HCT116 (cell line): Measurements from ENCODE around the gene DNAH9. TPM values are rescaled to one million over a fixed set of nuclear protein-coding genes. Genes with fewer than 3 reads are reported as not detected.

Source experiments
- ATAC-seq: fragments of 200-7000 bp; cut with Tn5 transposase; 2 replicates; pipeline ENCODE4 v1.9.1; 2020; ENCODE audit warnings: mild to moderate bottlenecking, moderate library complexity
- BruUV-seq: library from RNA; stranded (reverse); fragments of 400-500 nt; replicated peaks from 2 replicates; lab custom pipeline; 2021; lab: Mats Ljungman, UMichigan
- CTCF ChIA-PET: fragments of 300-600 bp; sonication (Branson Sonifier 250); formaldehyde crosslinking; loops from one replicate; lab custom pipeline; 2021; ENCODE audit warnings: antibody characterized with exemption; lab: Charles Lee
- POLR2A ChIA-PET: fragments of 300-600, 350-600 bp; sonication (Branson Sonifier 250); formaldehyde crosslinking; loops from one replicate; lab custom pipeline; 2021; ENCODE audit warnings: antibody characterized with exemption; lab: Charles Lee
- RAD21 ChIA-PET, 2 experiments: fragments of 300-600 bp; sonication (Branson Sonifier 250); formaldehyde crosslinking; loops; one replicate each; lab custom pipeline; 2023; ENCODE audit warnings: low total read pairs in 2 of 2; ENCODE audit not compliant: uncharacterized antibody in 2 of 2, unreplicated experiment in 2 of 2, low non-redundant PET in 1 of 2; lab: Charles Lee
- DNase-seq: peaks from one replicate; pipeline ENCODE4 v3.0.0-alpha.2; 2010; ENCODE audit warnings: low read depth, low spot score
- H2AFZ ChIP-seq: fragments of 200-600 bp; shearing (Covaris generic), sonication (generic); 2 replicates; pipeline ENCODE4 v1.6.1; 2017; ENCODE audit warnings: low read depth, mixed run types, mixed read lengths, antibody characterized with exemption, low read length; ENCODE audit not compliant: poor library complexity, severe bottlenecking
- H3K27ac ChIP-seq: 2 replicates; pipeline ENCODE4 v1.5.1; 2012; ENCODE audit warnings: low read depth, low read length
- H3K27me3 ChIP-seq: fragments of 200-600 bp; sonication (generic); 2 replicates; pipeline ENCODE4 v1.6.1; 2016; ENCODE audit warnings: mixed run types, low read length, mixed read lengths; ENCODE audit not compliant: insufficient read depth
- H3K36me3 ChIP-seq, 2 experiments: fragments of 200-500 bp in 1 of 2; fragments of 200-600 bp in 1 of 2; sonication (Bioruptor generic) in 1 of 2; sonication (generic) in 1 of 2; 2 replicates each; pipeline versions ENCODE4 v1.5.1 to v1.6.1; 2014 to 2016; ENCODE audit warnings: low read length in 2 of 2, inconsistent platforms in 1 of 2, mixed read lengths in 1 of 2, mixed run types in 1 of 2; ENCODE audit not compliant: insufficient read depth in 2 of 2, control insufficient read depth in 1 of 2
- H3K4me1 ChIP-seq, 2 experiments: fragments of 200-600 bp in 1 of 2; sonication (generic) in 1 of 2; 2 replicates each; pipeline versions ENCODE4 v1.5.1 to v1.6.1; 2012 to 2017; ENCODE audit warnings: low read length in 2 of 2, inconsistent platforms in 1 of 2, mild to moderate bottlenecking in 1 of 2, mixed read lengths in 1 of 2, mixed run types in 1 of 2, moderate library complexity in 1 of 2; ENCODE audit not compliant: insufficient read depth in 2 of 2, control insufficient read depth in 1 of 2
- H3K4me2 ChIP-seq: fragments of 200-600 bp; sonication (generic); 2 replicates; pipeline ENCODE4 v1.6.1; 2017; ENCODE audit warnings: mixed run types, low read length, mixed read lengths
- H3K4me3 ChIP-seq, 2 experiments: fragments of 200-600 bp in 1 of 2; sonication (generic) in 1 of 2; replicated peaks in 1 of 2; 2 replicates each; pipeline ENCODE4 v1.5.1; 2011 to 2016; ENCODE audit warnings: low read length in 2 of 2, control low read depth in 1 of 2, low read depth in 1 of 2, mild to moderate bottlenecking in 1 of 2, mixed read lengths in 1 of 2, mixed run types in 1 of 2
- H3K79me2 ChIP-seq: fragments of 200-600 bp; sonication (generic); 2 replicates; pipeline ENCODE4 v1.6.1; 2017; ENCODE audit warnings: mild to moderate bottlenecking, mixed run types, low read length, moderate library complexity, mixed read lengths; ENCODE audit not compliant: insufficient read depth
- H3K9ac ChIP-seq: fragments of 200-600 bp; sonication (generic); 2 replicates; pipeline ENCODE4 v1.6.1; 2016; ENCODE audit warnings: low read length, mixed read lengths
- H3K9me2 ChIP-seq: fragments of 200-600 bp; sonication (generic), shearing (Covaris generic); 2 replicates; pipeline ENCODE4 v1.6.1; 2017; ENCODE audit warnings: mixed run types, mild to moderate bottlenecking, moderate library complexity; ENCODE audit not compliant: insufficient read depth
- H3K9me3 ChIP-seq, 2 experiments: fragments of 200-500 bp in 1 of 2; fragments of 200-600 bp in 1 of 2; sonication (Bioruptor generic) in 1 of 2; sonication (generic) in 1 of 2; 2 replicates each; pipeline ENCODE4 v1.6.1; 2014 to 2017; ENCODE audit warnings: low read length in 2 of 2, mixed read lengths in 2 of 2, inconsistent platforms in 1 of 2, low read depth in 1 of 2, mild to moderate bottlenecking in 1 of 2, mixed run types in 1 of 2, moderate library complexity in 1 of 2; ENCODE audit not compliant: control insufficient read depth in 1 of 2, insufficient read depth in 1 of 2
- H4K20me1 ChIP-seq: fragments of 200-600 bp; sonication (generic), shearing (Covaris generic); 2 replicates; pipeline ENCODE4 v1.6.1; 2017; ENCODE audit warnings: mixed run types, mild to moderate bottlenecking, moderate library complexity; ENCODE audit not compliant: insufficient read depth
- ATF3 ChIP-seq: IDR thresholded peaks from 2 replicates; pipeline ENCODE4 v1.6.1; 2012
- CBX3 ChIP-seq: IDR thresholded peaks from 2 replicates; pipeline ENCODE4 v1.6.1; 2012; ENCODE audit warnings: low read depth
- CEBPB ChIP-seq: IDR thresholded peaks from 2 replicates; pipeline ENCODE4 v1.6.1; 2012; ENCODE audit warnings: low read depth
- EGR1 ChIP-seq: IDR thresholded peaks from 2 replicates; pipeline ENCODE4 v1.6.1; 2012; ENCODE audit warnings: low read depth
- EZH2phosphoT487 ChIP-seq: fragments of 200-600 bp; IDR thresholded peaks from 2 replicates; pipeline ENCODE4 v1.6.1; 2018; ENCODE audit warnings: antibody characterized with exemption, borderline replicate concordance
- FOSL1 ChIP-seq: IDR thresholded peaks from 2 replicates; pipeline ENCODE4 v1.6.1; 2012; ENCODE audit warnings: low read depth
- MAX ChIP-seq: IDR thresholded peaks from 2 replicates; pipeline ENCODE4 v1.6.1; 2012
- POLR2A ChIP-seq: IDR thresholded peaks from 2 replicates; pipeline ENCODE4 v1.7.0; 2011; ENCODE audit warnings: borderline replicate concordance; ENCODE audit not compliant: insufficient read depth, insufficient read length; ENCODE audit errors: extremely low read depth
- POLR2AphosphoS5 ChIP-seq: IDR thresholded peaks from 2 replicates; pipeline ENCODE4 v1.6.1; 2011; ENCODE audit warnings: mild to moderate bottlenecking, low read depth, low read length, moderate library complexity
- REST ChIP-seq: IDR thresholded peaks from 2 replicates; pipeline ENCODE4 v1.6.1; 2012; ENCODE audit warnings: low read depth
- SP1 ChIP-seq: IDR thresholded peaks from 2 replicates; pipeline ENCODE4 v1.6.1; 2012; ENCODE audit warnings: low read depth
- SRF ChIP-seq: IDR thresholded peaks from 2 replicates; pipeline ENCODE4 v1.6.1; 2012; ENCODE audit warnings: low read depth
- ZBTB33 ChIP-seq: IDR thresholded peaks from 2 replicates; pipeline ENCODE4 v1.6.1; 2011; ENCODE audit warnings: mild to moderate bottlenecking, low read length, moderate library complexity; ENCODE audit not compliant: insufficient replicate concordance; ENCODE audit errors: extremely low read depth
- ZFX ChIP-seq: fragments of 450-650 bp; IDR thresholded peaks from 2 replicates; pipeline ENCODE4 v1.6.1; 2017
- intact Hi-C: fragments of 100-400 bp; cut with micrococcal nuclease; formaldehyde crosslinking; loops from 2 replicates; pipeline ENCODE4 v1.10.0; 2022
- total RNA-seq: library from RNA; stranded (reverse); gene quantifications from one replicate; pipeline ENCODE4 v1.2.1, GENCODE V29; 2021; ENCODE audit not compliant: unreplicated experiment

The DNAH9 gene
- total RNA-seq, 1 experiment from 2014 or later: not detected

- TF ChIP-seq REST (no peak), ATF3 (no peak), CBX3 (no peak), SP1 (no peak), EZH2phosphoT487 (no peak), SRF (no peak), MAX (no peak)
These were observed 225.6 kb downstream of the DNAH9 start (continued) for GRCh38 chr17:11823862-11824261.

- no peak overlapping the region for H3K4me2 ChIP-seq
- no peaks in the 10 kb centered on the region for H3K79me2 ChIP-seq
- BruUV-seq: no TSS peak
- H3K27me3 ChIP-seq: peaks cover 18% of the 10 kb centered on the region
- DNase-seq (no peak), ATAC-seq (no peak)
- no peaks in the 10 kb centered on the region for H4K20me1 ChIP-seq
- H3K9ac ChIP-seq: no peak overlapping the region
- H3K9me3 ChIP-seq: no peaks in the 10 kb centered on the region
- no peaks in the 10 kb centered on the region for H3K36me3 ChIP-seq
- no peak overlapping the region for H3K27ac ChIP-seq
- ChIA-PET POLR2A (no interaction called here), CTCF (no interaction called here), RAD21 (no interaction called here)
- no peaks in the 10 kb centered on the region for H3K9me2 ChIP-seq
- no peaks in the 10 kb centered on the region for H3K4me1 ChIP-seq
- H2AFZ ChIP-seq: no peak overlapping the region
- intact Hi-C loops: no loop called here
- no peak overlapping the region for H3K4me3 ChIP-seq
- TF ChIP-seq ZFX: no peak
- no peak for TF ChIP-seq FOSL1
- no peak for TF ChIP-seq SRF
- TF ChIP-seq MAX: no peak
- TF ChIP-seq EZH2phosphoT487: no peak
- TF ChIP-seq ZBTB33: no peak
- TF ChIP-seq POLR2A: no peak
- no peak for TF ChIP-seq EGR1
- no peak for TF ChIP-seq REST
- TF ChIP-seq POLR2AphosphoS5: no peak
- TF ChIP-seq CEBPB: no peak
These were observed 227.4 kb downstream of the DNAH9 start for GRCh38 chr17:11825572-11826209.
